Common myeloid progenitor, CD34-positive (primary cell): ENCODE measurements around the gene SLC2A4RG.

Experiments
- CTCF ChIA-PET: fragments of 350-600 bp; sonication (Branson Sonifier 250); formaldehyde crosslinking; loops from one replicate; lab custom pipeline; 2021; ENCODE audit warnings: antibody characterized with exemption; lab: Charles Lee
- POLR2A ChIA-PET: fragments of 350-600 bp; sonication (Branson Sonifier 250); formaldehyde crosslinking; loops from one replicate; lab custom pipeline; 2021; ENCODE audit warnings: antibody characterized with exemption; lab: Charles Lee
- DNase-seq, 3 donors: peaks; one replicate each; pipeline versions ENCODE4 v3.0.0 to v3.0.0-alpha.2; 2013
- H3K27ac ChIP-seq, 2 experiments: 1 replicate in 1 of 2; 2 replicates in 1 of 2; pipeline ENCODE4 v1.7.0; 2013; ENCODE audit warnings: inconsistent platforms in 2 of 2, low read length in 2 of 2, mild to moderate bottlenecking in 2 of 2, low read depth in 1 of 2, moderate library complexity in 1 of 2; ENCODE audit not compliant: severe bottlenecking in 2 of 2, insufficient read depth in 1 of 2, poor library complexity in 1 of 2
- H3K27me3 ChIP-seq, 5 experiments: replicated peaks in 2 of 5; 1 replicate in 3 of 5; 2 replicates in 2 of 5; pipeline versions ENCODE4 v1.6.1 to v1.7.0; 2013; ENCODE audit warnings: low read length in 4 of 5, mild to moderate bottlenecking in 2 of 5, moderate library complexity in 2 of 5, inconsistent platforms in 1 of 5; ENCODE audit not compliant: insufficient read depth in 5 of 5, control insufficient read depth in 4 of 5
- H3K36me3 ChIP-seq, 4 experiments: 1 replicate in 2 of 4; 2 replicates in 2 of 4; pipeline versions ENCODE4 v1.6.1 to v1.7.0; 2013; ENCODE audit warnings: low read length in 3 of 4, control low read depth in 1 of 4, mild to moderate bottlenecking in 1 of 4; ENCODE audit not compliant: control insufficient read depth in 4 of 4, insufficient read depth in 4 of 4
- H3K4me1 ChIP-seq, 4 experiments: 1 replicate in 3 of 4; 2 replicates in 1 of 4; pipeline versions ENCODE4 v1.6.1 to v1.7.1; 2013; ENCODE audit warnings: low read length in 3 of 4, mild to moderate bottlenecking in 3 of 4, control low read depth in 1 of 4, inconsistent platforms in 1 of 4, moderate library complexity in 1 of 4; ENCODE audit not compliant: control insufficient read depth in 4 of 4, insufficient read depth in 4 of 4; ENCODE audit errors: control extremely low read depth in 1 of 4
- H3K4me3 ChIP-seq, 7 experiments: 1 replicate in 4 of 7; 2 replicates in 3 of 7; pipeline versions ENCODE4 v1.5.1 to v1.7.0; 2013; ENCODE audit warnings: mild to moderate bottlenecking in 7 of 7, low read length in 6 of 7, moderate library complexity in 6 of 7, inconsistent platforms in 2 of 7, low read depth in 2 of 7, control low read depth in 1 of 7; ENCODE audit not compliant: insufficient read depth in 4 of 7, control insufficient read depth in 1 of 7; ENCODE audit errors: extremely low read depth in 1 of 7
- H3K9me3 ChIP-seq, 5 experiments: 1 replicate in 4 of 5; 2 replicates in 1 of 5; pipeline versions ENCODE4 v1.6.1 to v1.7.1; 2013; ENCODE audit warnings: low read length in 4 of 5, mild to moderate bottlenecking in 2 of 5, inconsistent platforms in 1 of 5, low read depth in 1 of 5, moderate library complexity in 1 of 5; ENCODE audit not compliant: control insufficient read depth in 4 of 5, insufficient read depth in 2 of 5; ENCODE audit errors: control extremely low read depth in 1 of 5
- WGBS: methylation state at CpG from one replicate; pipeline ENCODE4 v1.1.5; 2013; ENCODE audit not compliant: insufficient coverage; 5-methylcytosine and 5-hydroxymethylcytosine counted together

SLC2A4RG gene

DNA sequence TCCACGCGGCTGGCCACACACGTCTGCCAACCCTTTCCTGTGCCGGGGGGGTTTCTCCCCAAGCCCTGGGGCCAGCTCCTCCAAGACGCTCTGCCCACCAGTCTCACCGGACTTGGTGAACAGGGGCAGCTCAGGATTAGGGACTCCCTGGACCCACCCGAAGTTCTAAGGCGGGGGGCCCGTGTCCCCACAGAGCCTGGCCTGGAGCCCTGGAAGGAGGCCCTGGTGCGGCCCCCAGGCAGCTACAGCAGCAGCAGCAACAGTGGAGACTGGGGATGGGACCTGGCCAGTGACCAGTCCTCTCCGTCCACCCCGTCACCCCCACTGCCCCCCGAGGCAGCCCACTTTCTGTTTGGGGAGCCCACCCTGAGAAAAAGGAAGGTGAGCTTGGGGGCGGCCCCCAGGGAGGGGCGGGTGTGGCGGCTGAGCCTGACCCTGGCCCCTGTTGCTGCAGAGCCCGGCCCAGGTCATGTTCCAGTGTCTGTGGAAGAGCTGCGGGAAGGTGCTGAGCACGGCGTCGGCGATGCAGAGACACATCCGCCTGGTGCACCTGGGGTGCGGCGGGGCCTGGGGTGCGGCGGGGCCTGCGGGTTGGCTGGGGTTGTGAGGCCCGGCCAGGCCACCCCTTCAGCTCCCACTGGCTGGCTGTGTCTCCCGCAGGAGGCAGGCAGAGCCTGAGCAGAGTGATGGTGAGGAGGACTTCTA, 2.3 kb downstream of the SLC2A4RG start:
- Histone ChIP-seq H3K36me3 (peaks cover 0 to 30% (median 10%) of the 10 kb centered on the region in 4 experiments), H3K9me3 (no peaks in the 10 kb centered on the region), H3K4me1 (peaks cover 0 to 40% (median 38%) of the 10 kb centered on the region in 4 experiments), H3K4me3 (no peak overlapping the region), H3K27ac (no peak overlapping the region), H3K27me3 (peaks cover 0 to 5% (median 0%) of the 10 kb centered on the region in 5 experiments)
- ChIA-PET POLR2A (no interaction called here), CTCF (interaction anchor here (0.7 to 2.4 kb wide), 3 partner anchors 14 to 44 kb away, joined by 3 to 8 read pairs (median 3); partner anchors contain the start of genes ARFRP1 and ZGPAT)
- DNase-seq, result no peak
- 98% methylated on average over 16 of the region's 30 CpGs for WGBS

DNA sequence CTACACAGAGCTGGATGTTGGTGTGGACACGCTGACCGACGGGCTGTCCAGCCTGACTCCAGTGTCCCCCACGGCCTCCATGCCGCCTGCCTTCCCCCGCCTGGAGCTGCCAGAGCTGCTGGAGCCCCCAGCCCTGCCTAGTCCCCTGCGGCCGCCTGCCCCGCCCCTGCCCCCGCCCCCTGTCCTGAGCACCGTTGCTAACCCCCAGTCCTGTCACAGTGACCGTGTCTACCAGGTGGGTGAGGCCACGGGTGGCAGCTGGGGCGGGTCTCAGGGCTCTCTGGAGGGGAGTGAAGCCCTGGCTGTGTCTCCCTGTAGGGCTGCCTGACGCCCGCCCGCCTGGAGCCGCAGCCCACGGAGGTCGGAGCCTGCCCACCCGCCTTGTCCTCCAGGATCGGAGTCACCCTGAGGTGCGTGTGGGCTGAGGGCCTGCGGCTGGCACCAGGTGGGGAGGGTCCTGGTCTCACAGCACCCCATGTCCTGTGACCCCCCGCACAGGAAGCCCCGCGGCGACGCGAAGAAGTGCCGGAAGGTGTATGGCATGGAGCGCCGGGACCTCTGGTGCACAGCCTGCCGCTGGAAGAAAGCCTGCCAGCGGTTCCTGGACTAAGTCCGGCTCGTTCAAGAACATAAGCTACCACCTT, 2.9 kb downstream of the SLC2A4RG start:
- Histone ChIP-seq H3K9me3 (no peaks in the 10 kb centered on the region), H3K27ac (no peak overlapping the region), H3K27me3 (peaks cover 0 to 5% (median 0%) of the 10 kb centered on the region in 5 experiments), H3K4me1 (peaks cover 0 to 33% (median 31%) of the 10 kb centered on the region in 4 experiments), H3K4me3 (no peak overlapping the region), H3K36me3 (peaks cover 0 to 30% (median 10%) of the 10 kb centered on the region in 4 experiments)
- DNase-seq, result no peak
- 91% methylated on average over 32 of the region's 37 CpGs for WGBS
- ChIA-PET POLR2A (no interaction called here), CTCF (interaction anchor here (1.1 to 2.4 kb wide), 2 partner anchors 34 to 43 kb away, joined by 3 to 8 read pairs; partner anchors contain the start of genes ARFRP1 and ZGPAT)

DNA sequence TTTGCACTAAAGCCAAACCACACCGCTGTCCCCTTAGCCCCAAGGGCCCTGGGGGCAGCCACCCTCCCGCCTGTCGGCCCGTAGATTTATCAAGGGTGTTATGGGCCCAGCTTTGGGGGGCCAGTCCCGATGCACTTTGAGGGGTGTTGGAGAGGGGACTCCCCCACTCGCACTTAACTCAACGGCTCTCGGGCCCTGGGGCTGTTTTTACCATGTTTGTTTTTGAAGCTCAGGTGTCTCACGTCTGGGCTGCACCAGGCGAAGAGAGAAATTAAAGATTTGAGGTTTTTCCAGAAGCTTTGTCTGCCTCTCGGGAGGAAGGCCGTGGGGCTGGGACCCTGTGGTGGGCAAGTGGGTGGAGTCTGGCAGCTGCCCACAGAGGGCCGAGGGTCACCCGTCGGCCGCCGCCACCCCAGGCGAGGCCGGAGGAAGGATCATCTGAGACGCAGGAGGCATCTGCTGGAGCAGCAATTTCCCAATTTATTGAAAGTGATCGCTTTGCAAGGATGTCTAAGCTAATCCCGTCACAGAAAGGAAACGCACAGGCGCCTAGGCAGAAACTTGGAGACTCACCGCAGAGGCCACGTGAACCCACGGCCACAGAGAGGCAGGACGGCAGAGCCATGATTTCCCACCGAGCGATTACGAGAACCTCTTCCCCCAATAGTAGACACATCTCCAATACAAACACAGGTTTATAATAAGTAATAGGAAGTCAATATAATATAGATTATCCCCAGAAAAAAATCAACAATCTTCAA, 3.8 kb downstream of the SLC2A4RG start:
- CTCF ChIA-PET, result interaction anchor here (1.1 kb wide), 1 partner anchor 42 kb away, joined by 3 read pairs; no protein-coding TSS in a partner anchor
- peaks cover 0 to 25% (median 23%) of the 10 kb centered on the region in 4 experiments for H3K4me1 ChIP-seq
- POLR2A ChIA-PET, result interaction anchor here (0.7 kb wide), 1 partner anchor 718 kb away, joined by 4 read pairs; no protein-coding TSS in a partner anchor

DNA sequence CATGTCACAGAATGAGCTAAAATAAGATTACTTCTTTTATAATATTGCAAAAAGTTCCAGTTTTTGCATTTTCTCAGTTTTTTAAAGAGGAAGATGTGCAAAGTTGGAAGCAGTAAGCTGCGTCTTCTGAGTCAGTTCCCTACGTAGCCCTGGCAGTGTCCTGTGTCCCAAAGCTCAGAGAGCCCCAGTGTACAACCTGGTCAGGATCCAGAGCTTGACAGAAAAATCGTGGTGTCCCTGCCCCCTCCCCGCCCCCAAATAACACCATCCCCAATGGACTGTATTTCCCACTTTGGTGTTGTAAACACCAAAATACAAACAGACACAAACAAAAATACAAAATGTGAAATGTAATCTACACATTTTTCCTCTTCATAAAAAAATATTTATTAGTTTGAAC, 4.6 kb downstream of the SLC2A4RG start:
- H3K27me3 ChIP-seq, result no peaks in the 10 kb centered on the region
- no peaks in the 10 kb centered on the region for H3K9me3 ChIP-seq
- peaks cover 0 to 33% (median 10%) of the 10 kb centered on the region in 4 experiments for H3K36me3 ChIP-seq
- DNase-seq, result no peak
- ChIA-PET POLR2A (interaction anchor here (0.7 kb wide), 1 partner anchor 718 kb away, joined by 4 read pairs; no protein-coding TSS in a partner anchor), CTCF (no interaction called here)
- H3K4me3 ChIP-seq, result no peak overlapping the region
- 100% methylated on average over 2 of the region's 4 CpGs for WGBS
- peaks cover 0 to 18% (median 16%) of the 10 kb centered on the region in 4 experiments for H3K4me1 ChIP-seq
- H3K27ac ChIP-seq, result no peak overlapping the region

More for the DNA sequence above, 3.8 kb downstream of the SLC2A4RG start:
- H3K27me3 ChIP-seq, result peaks cover 0 to 4% (median 0%) of the 10 kb centered on the region in 5 experiments
- no peak for DNase-seq
- peaks cover 0 to 33% (median 10%) of the 10 kb centered on the region in 4 experiments for H3K36me3 ChIP-seq
- H3K4me3 ChIP-seq, result no peak overlapping the region
- H3K9me3 ChIP-seq, result no peaks in the 10 kb centered on the region
- no peak overlapping the region for H3K27ac ChIP-seq
- WGBS, result 99% methylated on average over 16 of the region's 31 CpGs

DNA sequence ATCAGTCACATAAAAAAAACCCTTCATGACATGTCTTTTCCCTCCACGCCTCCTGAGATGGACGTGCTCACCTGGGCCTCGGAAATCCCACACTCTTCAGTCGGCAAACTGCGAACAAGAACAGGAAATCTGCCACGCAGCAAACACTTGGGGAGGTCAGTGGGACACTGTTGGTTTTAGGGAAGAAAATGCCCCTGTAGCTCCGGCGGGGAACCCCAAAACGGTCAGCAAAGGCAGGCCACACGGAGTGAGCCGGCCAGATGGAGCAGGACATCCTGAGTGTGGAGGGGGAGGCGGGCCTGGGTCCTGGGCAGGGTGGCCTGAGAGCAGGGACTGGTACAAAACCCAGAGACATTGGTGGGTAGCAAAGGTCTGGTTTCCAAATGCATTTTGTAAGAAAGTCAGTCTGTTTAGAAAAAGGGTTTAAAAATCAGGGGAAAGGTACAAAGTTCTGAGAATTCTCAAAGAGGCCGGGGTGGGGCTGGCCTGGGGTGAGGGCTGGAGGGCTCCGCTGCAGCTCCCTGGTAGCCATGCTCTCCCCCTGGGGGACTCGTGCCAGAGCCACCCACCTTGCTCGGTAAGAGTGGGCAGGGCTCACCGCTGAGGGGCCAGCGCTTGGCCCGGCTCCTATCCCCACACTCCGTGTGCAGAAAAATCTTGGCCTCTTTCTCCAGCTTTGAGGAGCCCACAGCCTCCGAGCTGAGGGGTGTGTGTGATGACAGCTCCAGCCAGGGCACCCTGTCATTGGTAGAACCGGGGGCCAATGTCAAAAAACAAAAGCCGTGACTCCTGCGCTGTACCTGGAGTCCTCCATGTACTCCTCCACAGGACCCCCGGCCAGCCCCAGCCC, 5.2 kb downstream of the SLC2A4RG start:
- POLR2A ChIA-PET, result no interaction called here
- H3K4me1 ChIP-seq, result peaks cover 0 to 16% (median 15%) of the 10 kb centered on the region in 4 experiments

DNA sequence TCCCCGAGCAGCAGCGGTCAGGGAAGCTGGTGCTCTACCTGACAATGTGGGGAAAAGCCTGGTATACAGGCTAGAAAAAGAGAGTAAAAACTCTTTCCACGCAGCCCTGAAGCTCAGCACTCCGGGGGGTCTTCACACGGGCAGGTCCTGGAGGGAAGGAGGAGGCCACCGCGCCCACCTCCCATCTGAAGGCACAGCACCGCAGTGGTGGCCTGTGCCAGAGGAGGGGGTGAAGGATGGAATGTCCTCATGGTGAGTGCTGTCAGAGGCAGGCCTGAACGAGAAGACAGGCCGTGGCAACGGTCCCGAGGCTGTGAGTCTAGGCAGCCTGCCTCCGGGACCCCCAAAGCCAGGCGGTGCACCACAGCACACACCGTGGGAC, 5.8 kb downstream of the SLC2A4RG start:
- H3K4me1 ChIP-seq, result peaks cover 0 to 15% (median 13%) of the 10 kb centered on the region in 4 experiments
- POLR2A ChIA-PET, result no interaction called here
- no peaks in the 10 kb centered on the region for H3K27me3 ChIP-seq
- no peaks in the 10 kb centered on the region for H3K9me3 ChIP-seq
- peaks cover 0 to 33% (median 11%) of the 10 kb centered on the region in 4 experiments for H3K36me3 ChIP-seq
- CTCF ChIA-PET, result no interaction called here
- WGBS, result 99% methylated on average over 10 of the region's 15 CpGs
- no peak overlapping the region for H3K4me3 ChIP-seq
- DNase-seq, result no peak
- no peak overlapping the region for H3K27ac ChIP-seq

More for the DNA sequence above, 5.2 kb downstream of the SLC2A4RG start:
- no peak for DNase-seq
- no peaks in the 10 kb centered on the region for H3K9me3 ChIP-seq
- WGBS, result 97% methylated on average over 23 of the region's 25 CpGs
- no peak overlapping the region for H3K4me3 ChIP-seq
- CTCF ChIA-PET, result no interaction called here
- H3K27ac ChIP-seq, result no peak overlapping the region
- H3K36me3 ChIP-seq, result peaks cover 0 to 33% (median 10%) of the 10 kb centered on the region in 4 experiments
- H3K27me3 ChIP-seq, result no peaks in the 10 kb centered on the region
